Right renal cortex interstitium (tissue), 3 donors: ENCODE measurements around the gene NUDT13. TPM values are rescaled to one million over a fixed set of nuclear protein-coding genes. Genes with fewer than 3 reads are reported as not detected.
A peak's percentile ranks its signal among the peaks of the same experiment; 100 is the strongest.

Experiments used
- DNase-seq, 3 donors: peaks; one replicate each; pipeline ENCODE4 v3.0.0-alpha.2; 2013; ENCODE audit warnings: low read depth in 3 of 3, low spot score in 2 of 3
- polyA plus RNA-seq, 3 donors: library from polyadenylated mRNA; unstranded; fragments of 120-200 nt; gene quantifications; one replicate each; pipeline ENCODE4 v1.2.1, GENCODE V29; 2013; ENCODE audit not compliant: insufficient read length in 3 of 3

Gene NUDT13
- polyA plus RNA-seq, result 1 to 10 TPM; 5.2 to 5.7 (median 5.6) TPM

- peak; percentile 65 to 82 (median 67) for DNase-seq
Measured at GRCh38 chr10:73110345-73110849, at the start of gene NUDT13. NUDT13 (plus strand) TSS chr10:73110455; CDS start chr10:73114366, 3,911 bp downstream.

GRCh38 chr10:73060738-73061635 lies 49.3 kb upstream of the NUDT13 start:
- no peak for DNase-seq

DNA sequence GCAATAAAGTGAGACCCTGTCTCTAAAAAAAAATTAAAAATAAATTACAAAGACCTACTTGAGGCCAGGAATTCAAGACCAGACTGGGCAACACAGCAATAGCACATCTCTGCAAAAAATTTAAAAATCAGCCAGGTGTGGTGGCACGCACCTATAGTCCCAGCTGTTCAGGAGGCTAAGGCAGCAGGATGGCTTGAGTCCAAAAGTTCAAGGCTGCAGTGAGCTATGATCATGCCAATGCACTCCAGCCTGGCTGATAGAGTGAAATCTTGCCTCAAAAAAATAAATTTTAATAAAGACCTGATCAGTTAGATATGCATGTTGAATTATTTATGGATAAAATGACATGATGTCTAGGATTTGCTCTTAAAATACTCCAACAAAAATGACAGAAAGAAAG lies 48.5 kb upstream of the NUDT13 start:
- DNase-seq, result no peak

DNA sequence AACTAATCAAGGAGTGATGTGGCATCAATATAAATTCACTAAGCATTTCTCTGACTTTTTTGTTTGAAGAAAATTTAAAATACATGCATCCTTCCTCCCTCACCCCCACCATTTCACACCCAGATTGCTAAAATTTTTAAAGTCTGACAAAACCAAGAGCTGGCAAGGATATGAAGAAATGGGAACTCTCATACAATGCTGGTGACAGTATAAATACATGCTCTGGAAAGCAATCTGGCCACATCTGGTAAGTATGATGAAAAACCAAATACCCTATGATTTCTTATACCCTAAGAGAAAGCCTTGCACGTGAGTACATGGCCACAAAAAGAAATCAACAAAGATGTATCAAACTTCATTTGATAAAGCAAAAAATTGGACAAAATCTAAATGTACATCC lies 44.8 kb upstream of the NUDT13 start:
- DNase-seq, result no peak

- no peak for DNase-seq
Measured at GRCh38 chr10:73073627-73074026, 36.6 kb upstream of the NUDT13 start.

DNA sequence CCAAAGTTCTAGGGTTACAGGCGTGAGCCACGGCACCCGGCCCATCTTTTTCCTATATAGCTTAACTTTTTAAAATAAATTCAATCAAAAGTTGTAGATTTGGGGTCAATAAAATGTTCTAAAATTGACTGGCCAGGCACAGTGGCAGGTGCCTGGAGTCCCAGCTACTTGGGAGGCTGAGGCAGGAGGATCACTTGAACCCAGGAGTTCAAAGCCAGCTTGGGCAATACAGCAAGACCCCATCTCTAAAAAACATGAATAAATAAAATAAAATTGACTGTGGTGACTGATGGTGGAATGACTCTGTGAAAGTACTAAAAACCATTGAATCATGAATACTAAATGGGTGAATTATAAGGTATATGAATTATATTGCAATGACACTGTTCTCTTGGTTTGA lies 34.4 kb upstream of the NUDT13 start:
- no peak for DNase-seq

DNA sequence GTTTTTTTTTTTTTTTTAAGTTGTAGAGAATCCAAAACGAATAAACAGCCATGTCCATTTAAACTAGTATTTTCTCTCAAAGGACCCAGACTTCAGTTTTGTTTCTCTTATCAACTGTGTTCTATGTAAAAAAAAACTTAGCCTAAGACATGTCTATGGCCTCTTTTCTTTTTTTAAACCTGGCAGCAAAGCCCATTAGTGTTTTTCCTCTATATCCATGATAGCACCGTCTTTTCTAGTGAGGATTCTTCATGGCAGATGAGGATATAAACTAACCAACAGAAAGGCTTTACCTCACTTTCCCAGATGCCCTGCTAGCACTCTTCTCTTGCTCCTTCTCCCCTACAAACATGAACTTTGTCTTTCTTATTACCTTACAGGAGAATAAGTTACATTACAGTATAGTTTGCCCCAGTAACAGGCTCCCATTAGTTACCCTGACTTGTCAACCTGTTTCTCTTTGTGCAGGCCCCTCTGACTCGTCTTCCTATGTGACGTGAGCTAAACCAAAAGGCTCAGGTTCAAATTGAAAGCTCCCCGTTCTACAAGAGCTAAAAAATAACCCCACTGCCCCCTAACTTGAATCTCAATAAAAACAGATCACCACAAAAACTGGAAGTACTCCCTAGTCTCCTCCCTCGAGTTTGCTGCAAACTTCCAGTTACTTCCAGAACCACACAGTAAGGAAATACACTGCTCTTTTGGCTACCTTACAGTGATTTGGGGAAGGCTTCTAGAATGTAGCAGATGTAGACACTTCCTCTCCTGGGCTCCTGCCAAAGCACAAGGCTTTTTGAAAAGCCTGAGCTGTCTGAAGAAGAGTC lies 33.7 kb upstream of the NUDT13 start:
- no peak for DNase-seq

GRCh38 chr10:73079779-73080541 lies 30.3 kb upstream of the NUDT13 start:
- no peak for DNase-seq

DNA sequence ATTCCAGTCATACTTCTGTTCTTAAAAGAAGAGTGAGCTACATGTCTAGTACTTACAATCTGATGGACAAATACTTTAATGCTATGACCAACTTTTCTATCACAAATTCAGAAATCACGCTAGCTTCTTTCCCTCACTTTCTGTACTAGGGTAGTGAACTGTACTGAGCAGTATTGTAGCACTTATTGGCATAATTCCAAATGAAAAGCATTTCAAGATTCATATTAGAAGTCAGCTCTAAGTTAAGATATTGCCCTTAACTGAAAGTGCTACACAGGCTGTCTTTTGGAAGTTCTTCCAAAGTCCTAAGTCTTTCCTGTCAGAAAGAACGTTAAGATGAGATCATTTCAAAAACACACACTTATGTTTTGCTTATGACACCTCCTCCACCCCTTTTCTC lies 27.0 kb upstream of the NUDT13 start:
- no peak for DNase-seq

DNA sequence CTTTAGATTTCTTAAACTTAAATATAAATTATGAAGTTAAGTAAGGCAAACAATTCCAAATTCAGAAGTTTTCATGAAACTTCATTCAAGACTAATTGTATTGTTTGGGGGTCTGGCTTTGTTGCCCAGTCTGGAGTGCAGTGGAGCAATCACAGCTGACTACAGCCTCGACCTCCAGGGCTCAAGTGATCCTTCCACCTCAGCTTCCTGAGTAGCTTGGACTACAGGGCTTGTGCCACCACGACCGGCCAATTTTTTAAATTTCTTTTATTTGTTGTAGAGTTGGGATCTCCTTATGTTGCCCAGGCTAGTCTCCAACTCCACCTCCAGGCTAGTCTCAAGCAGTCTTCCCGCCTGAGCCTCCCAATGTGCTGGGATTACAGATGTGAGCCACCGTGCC lies 26.0 kb upstream of the NUDT13 start:
- DNase-seq, result no peak

DNA sequence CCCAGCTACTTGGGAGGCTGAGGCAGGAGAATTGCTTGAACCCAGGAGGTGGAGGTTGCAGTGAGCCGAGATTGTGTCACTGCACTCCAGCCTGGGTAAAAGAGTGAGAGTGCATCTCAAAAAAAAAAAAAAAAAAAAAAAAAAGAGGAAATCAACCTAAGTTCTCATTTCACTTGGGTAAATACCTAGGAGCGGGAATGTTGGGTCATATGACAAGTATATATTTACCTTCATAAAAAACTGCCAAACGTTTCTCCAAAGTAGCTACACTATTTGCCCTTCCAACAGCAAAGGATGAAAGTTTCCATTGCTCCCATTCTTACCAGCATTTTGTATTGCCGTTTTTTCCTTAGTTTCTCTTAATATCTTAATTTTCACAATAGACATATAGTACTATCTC lies 23.4 kb upstream of the NUDT13 start:
- DNase-seq, result no peak

DNA sequence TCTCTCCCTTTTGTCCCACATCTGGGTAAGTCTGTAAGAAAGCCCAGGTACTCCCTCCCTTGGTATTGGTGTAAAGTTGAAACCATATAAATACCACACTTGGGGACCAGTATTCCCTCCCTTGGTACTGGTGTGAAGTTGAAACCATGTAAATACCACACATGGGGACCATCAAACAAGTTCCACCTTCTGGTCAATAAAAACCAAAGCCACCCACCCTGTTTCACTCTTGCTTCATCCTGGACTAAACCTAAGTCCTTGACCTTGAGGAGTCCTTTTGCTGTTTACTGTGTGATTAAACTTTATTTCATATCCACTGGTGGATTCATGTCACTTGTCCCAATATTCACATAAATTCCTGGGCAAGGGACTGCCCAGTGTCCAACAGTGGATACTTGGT lies 22.0 kb upstream of the NUDT13 start:
- DNase-seq, result no peak

GRCh38 chr10:73092830-73093229 lies 17.4 kb upstream of the NUDT13 start:
- no peak for DNase-seq

DNA sequence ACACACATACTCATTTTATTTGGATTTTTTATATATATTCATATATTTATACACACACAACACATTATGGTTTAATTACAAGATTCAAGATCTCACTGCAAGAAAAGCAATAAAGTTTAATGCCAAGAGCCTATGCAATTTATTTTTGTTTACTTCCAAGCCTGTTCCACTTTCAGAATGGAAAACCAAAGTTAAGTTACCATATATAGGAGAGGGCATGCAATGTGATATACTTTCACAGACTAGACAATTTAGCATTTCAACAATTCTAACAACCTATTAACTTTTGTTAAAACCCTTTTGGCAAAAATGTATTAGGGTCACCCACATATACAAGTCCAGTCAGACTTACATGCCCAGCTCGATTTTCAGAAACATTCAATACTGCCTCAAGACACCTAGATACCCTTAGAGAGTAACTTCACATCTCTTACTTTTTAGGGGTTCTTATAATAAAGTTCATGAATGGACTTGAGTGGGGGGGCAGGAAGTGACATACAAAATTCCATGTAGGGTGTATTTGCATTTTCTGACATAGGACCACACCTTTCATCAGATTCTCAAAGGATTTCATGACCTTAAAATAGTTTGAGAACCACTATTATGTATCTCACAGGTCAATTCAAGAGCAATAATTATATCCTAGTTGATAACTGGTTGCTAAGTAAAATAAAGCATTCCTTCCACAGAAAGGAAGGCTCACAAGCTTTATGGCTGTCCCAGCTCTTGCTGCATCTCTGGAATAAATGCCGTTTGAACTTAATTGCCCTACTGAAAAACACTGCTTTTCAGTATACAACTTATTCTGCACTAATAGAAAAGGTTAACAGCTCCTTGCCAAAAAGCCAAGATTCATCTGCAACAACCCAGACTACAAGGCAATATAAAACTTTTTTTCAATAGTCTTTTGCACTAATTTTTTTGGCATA lies 16.1 kb upstream of the NUDT13 start:
- DNase-seq, result no peak

- no peak for DNase-seq
Measured at GRCh38 chr10:73094986-73095480, 15.2 kb upstream of the NUDT13 start.

DNA sequence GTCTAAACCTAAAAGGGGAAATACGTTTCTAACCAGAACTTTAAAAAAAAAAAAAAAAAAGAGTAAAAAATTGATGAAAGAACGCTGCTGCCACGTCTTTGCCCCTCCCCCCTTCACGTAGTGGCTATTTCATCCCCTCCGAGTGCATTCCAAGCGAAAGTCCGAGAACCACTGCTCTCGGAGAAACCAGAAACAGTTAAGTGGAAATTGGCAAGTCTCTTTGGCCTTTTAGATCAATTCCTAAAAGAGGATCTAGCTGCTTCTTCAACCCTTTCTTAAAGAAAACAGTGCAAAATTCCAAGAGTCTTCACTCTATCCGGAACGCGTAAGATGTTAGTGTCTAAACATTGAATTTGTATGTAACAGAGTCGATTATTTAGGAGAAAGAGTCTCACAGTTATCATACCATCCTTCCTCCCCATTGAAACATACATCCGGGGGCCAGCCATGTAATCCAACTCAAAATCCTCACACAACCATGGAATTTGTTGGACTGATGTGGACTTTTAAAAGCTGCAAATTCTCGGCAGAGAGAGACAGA lies 14.7 kb upstream of the NUDT13 start:
- DNase-seq, result peak; percentile 63 to 71 (median 67)

GRCh38 chr10:73096041-73096448 lies 14.2 kb upstream of the NUDT13 start:
- DNase-seq, result no peak

GRCh38 chr10:73096449-73097304 lies 13.6 kb upstream of the NUDT13 start, which contains the start of gene P4HA1:
P4HA1 (minus strand) TSS chr10:73096866; CDS start chr10:73074883, 21,983 bp downstream.
- DNase-seq, result peak; percentile 79 to 91 (median 86)
